ENCODE results near the gene PAGR1.

- TF ChIP-seq CTCF (IDR thresholded peaks at IDR 0.05; ENCODE audit: low read depth, low read length) (no peak), POLR2A (IDR thresholded peaks at IDR 0.05; ENCODE audit: extremely low read depth, insufficient read length) (no peak), MAX (IDR thresholded peaks at IDR 0.05; ENCODE audit: low read depth, low read length) (no peak), MYC (IDR thresholded peaks at IDR 0.05; ENCODE audit: low read depth, low read length) (no peak)
Measured at GRCh38 chr16:29845656-29846055, 29.7 kb downstream of the PAGR1 start.
